Lung (tissue), 12 donors: ENCODE results near the gene GRAP. TPM values are rescaled to one million over a fixed set of nuclear protein-coding genes. Genes with fewer than 3 reads are reported as not detected.
"Not testable (repeated sequence)": the region's sequence is repeated elsewhere in the genome, so short reads cannot be mapped to it uniquely, and the experiment has no call there.

Source experiments
- ATAC-seq: fragments of 200-7000 bp; cut with Tn5 transposase; one replicate; pipeline ENCODE4 v1.9.1; 2020; ENCODE audit warnings: moderate number of reproducible peaks; ENCODE audit not compliant: insufficient read depth, low FRiP score
- DNase-seq, 3 donors: peaks; one replicate each; pipeline ENCODE4 v3.0.0-alpha.2; 2013 to 2017
- H3K27ac ChIP-seq, 2 donors: one replicate each; pipeline ENCODE4 v1.5.1; 2013; ENCODE audit warnings: mild to moderate bottlenecking in 2 of 2, moderate library complexity in 2 of 2, control low read depth in 1 of 2, inconsistent platforms in 1 of 2, low read depth in 1 of 2, low read length in 1 of 2
- H3K27me3 ChIP-seq, 3 donors: one replicate each; pipeline ENCODE4 v1.5.1; 2013; ENCODE audit warnings: low read length in 2 of 3; ENCODE audit not compliant: control insufficient read depth in 3 of 3, insufficient read depth in 3 of 3
- H3K36me3 ChIP-seq, 4 donors: one replicate each; pipeline ENCODE4 v1.5.1; 2013; ENCODE audit warnings: low read length in 4 of 4, mild to moderate bottlenecking in 1 of 4, moderate library complexity in 1 of 4; ENCODE audit not compliant: control insufficient read depth in 4 of 4, insufficient read depth in 4 of 4
- H3K4me1 ChIP-seq, 5 donors: one replicate each; pipeline ENCODE4 v1.5.1; 2013; ENCODE audit warnings: low read length in 5 of 5, mild to moderate bottlenecking in 2 of 5, moderate library complexity in 1 of 5; ENCODE audit not compliant: control insufficient read depth in 5 of 5, insufficient read depth in 5 of 5
- H3K4me3 ChIP-seq: one replicate; pipeline ENCODE4 v1.5.1; 2013; ENCODE audit warnings: mild to moderate bottlenecking, control low read depth, moderate library complexity
- H3K9ac ChIP-seq, 2 donors: one replicate each; pipeline ENCODE4 v1.5.1; 2013; ENCODE audit warnings: low read length in 2 of 2, control low read depth in 1 of 2; ENCODE audit not compliant: insufficient read depth in 1 of 2
- H3K9me3 ChIP-seq, 4 donors: one replicate each; pipeline ENCODE4 v1.5.1; 2013; ENCODE audit warnings: low read length in 3 of 4, mild to moderate bottlenecking in 1 of 4, moderate library complexity in 1 of 4; ENCODE audit not compliant: control insufficient read depth in 4 of 4, insufficient read depth in 3 of 4
- CTCF ChIP-seq: IDR thresholded peaks from 2 replicates; pipeline ENCODE4 v1.5.1; 2012; ENCODE audit warnings: mild to moderate bottlenecking; ENCODE audit errors: control extremely low read depth, extremely low read depth
- WGBS, 2 donors: extraction: QIAGEN DNeasy Blood & Tissue Kit; methylation state at CpG; one replicate each; pipeline ENCODE4 v1.1.7; 2013; 5-methylcytosine and 5-hydroxymethylcytosine counted together
- polyA plus RNA-seq, 2 donors: library from polyadenylated mRNA; stranded (reverse); fragments of 200-250 nt; gene quantifications; one replicate each; pipeline ENCODE4 v1.2.1, GENCODE V29; 2013
- total RNA-seq, 2 donors: library from RNA; depleted of rRNA in 1 of 2; stranded (reverse); fragments of >200 nt in 1 of 2; gene quantifications; one replicate each; pipeline ENCODE4 v1.2.1, GENCODE V29; 2014 to 2021
- donor health status: control.
- donor health status: control.
- donor health status: Bipolar disorder and iron deficiency.
- donor health status: healthy.
- donor health status: DM: yes; HTN: yes; CAD: no.

GRAP gene
- total and polyA plus RNA-seq, 4 donors = 6.7 to 14.3 (median 9.8) TPM

- H3K4me1 ChIP-seq = peaks cover 0 to 2% (median 0%) of the 10 kb centered on the region in 5 donors
- H3K27me3 ChIP-seq = no peaks in the 10 kb centered on the region
- H3K4me3 ChIP-seq = no peak overlapping the region
- no peak for DNase-seq
- H3K9me3 ChIP-seq = no peaks in the 10 kb centered on the region
- no peak overlapping the region for H3K27ac ChIP-seq
- H3K36me3 ChIP-seq = peaks cover 0 to 4% (median 0%) of the 10 kb centered on the region in 4 donors
- no peak for TF ChIP-seq CTCF
- 91 to 98% methylated on average over 5 of the region's 5 CpGs for whole genome bisulfite sequencing, 2 donors
- H3K9ac ChIP-seq = no peak overlapping the region
- ATAC-seq = no peak
These were observed 24.6 kb downstream of the GRAP start for GRCh38 chr17:19022128-19022527.

GRCh38 chr17:19021622-19022083 lies 25.1 kb downstream of the GRAP start:
- no peak overlapping the region for H3K27ac ChIP-seq
- DNase-seq = no peak
- TF ChIP-seq CTCF = no peak
- no peak overlapping the region for H3K9ac ChIP-seq
- H3K9me3 ChIP-seq = no peaks in the 10 kb centered on the region
- no peak for ATAC-seq
- H3K36me3 ChIP-seq = peaks cover 0 to 4% (median 0%) of the 10 kb centered on the region in 4 donors
- no peak overlapping the region for H3K4me3 ChIP-seq
- peaks cover 0 to 6% (median 0%) of the 10 kb centered on the region in 5 donors for H3K4me1 ChIP-seq
- H3K27me3 ChIP-seq = no peaks in the 10 kb centered on the region
- WGBS, 2 donors = 95% methylated on average over 24 of the region's 24 CpGs

- H3K9ac ChIP-seq, H3K4me3 ChIP-seq, H3K36me3 ChIP-seq, H3K27me3 ChIP-seq, H3K27ac ChIP-seq, H3K9me3 ChIP-seq, DNase-seq, H3K4me1 ChIP-seq, ATAC-seq: not testable (repeated sequence)
- 91 to 93% methylated on average over 7 of the region's 7 CpGs for WGBS, 2 donors
These were observed 25.6 kb downstream of the GRAP start for GRCh38 chr17:19021011-19021621.

GRCh38 chr17:19020016-19020415 lies 26.7 kb downstream of the GRAP start:
- H3K9me3 ChIP-seq = no peaks in the 10 kb centered on the region
- H3K36me3 ChIP-seq = peaks cover 0 to 4% (median 0%) of the 10 kb centered on the region in 4 donors
- H3K4me3 ChIP-seq = no peak overlapping the region
- no peak overlapping the region for H3K9ac ChIP-seq
- no peak for DNase-seq
- H3K27me3 ChIP-seq = no peaks in the 10 kb centered on the region
- WGBS, 2 donors = 88 to 91% methylated on average over 3 of the region's 3 CpGs
- H3K4me1 ChIP-seq = peaks cover 0 to 7% (median 0%) of the 10 kb centered on the region in 5 donors
- no peak for ATAC-seq
- H3K27ac ChIP-seq = no peak overlapping the region
- no peak for TF ChIP-seq CTCF
